Tibial artery (tissue), 4 donors: ENCODE measurements around the gene KRT9.

Experiments
- DNase-seq, 2 donors: peaks; one replicate each; pipeline ENCODE4 v3.0.0-alpha.2; 2019
- H3K27ac ChIP-seq, 2 donors: fragments of 200-600 bp; sonication (generic) in 1 of 2; 1 replicate in 1 of 2; 2 replicates in 1 of 2; pipeline ENCODE4 v1.5.1; 2018 to 2019; ENCODE audit warnings: mild to moderate bottlenecking in 1 of 2
- H3K27me3 ChIP-seq, 2 donors: fragments of 200-600 bp; sonication (generic) in 1 of 2; one replicate each; pipeline versions ENCODE4 v1.5.1 to v1.6.0; 2016 to 2019
- H3K36me3 ChIP-seq, 3 donors: fragments of 200-600 bp; sonication (generic) in 2 of 3; one replicate each; pipeline ENCODE4 v1.5.1; 2016 to 2019; ENCODE audit warnings: mild to moderate bottlenecking in 2 of 3
- H3K4me1 ChIP-seq, 4 donors: fragments of 200-600 bp; sonication (generic) in 2 of 4; 1 replicate in 3 of 4; 2 replicates in 1 of 4; pipeline ENCODE4 v1.5.1; 2016 to 2019
- H3K4me3 ChIP-seq, 2 donors: fragments of 200-600 bp; sonication (generic) in 1 of 2; 1 replicate in 1 of 2; 2 replicates in 1 of 2; pipeline ENCODE4 v1.5.1; 2018 to 2019; ENCODE audit warnings: mild to moderate bottlenecking in 2 of 2
- H3K9me3 ChIP-seq, 3 donors: fragments of 200-600 bp; sonication (generic) in 1 of 3; one replicate each; pipeline ENCODE4 v1.5.1; 2016 to 2019
- intact Hi-C: fragments of 100-400 bp; cut with DNase I; formaldehyde crosslinking; loops from one replicate; pipeline ENCODE4 v1.15.0; 2023; ENCODE audit warnings: low total_unique reads
- TF ChIP-seq, protein P1 (sequence below), 2 experiments: fragments of 200-600 bp in 1 of 2; fragments of 450-650 bp in 1 of 2; IDR thresholded peaks; one replicate each; pipeline ENCODE4 v1.5.1; 2017 to 2019; ENCODE audit warnings: antibody characterized with exemption in 2 of 2, mild to moderate bottlenecking in 1 of 2, moderate library complexity in 1 of 2

The KRT9 gene

GRCh38 chr17:41602524-41602923 is 30.7 kb upstream of the KRT9 start:
- H3K36me3 ChIP-seq: no peaks in the 10 kb centered on the region
- TF ChIP-seq, protein P1, sequence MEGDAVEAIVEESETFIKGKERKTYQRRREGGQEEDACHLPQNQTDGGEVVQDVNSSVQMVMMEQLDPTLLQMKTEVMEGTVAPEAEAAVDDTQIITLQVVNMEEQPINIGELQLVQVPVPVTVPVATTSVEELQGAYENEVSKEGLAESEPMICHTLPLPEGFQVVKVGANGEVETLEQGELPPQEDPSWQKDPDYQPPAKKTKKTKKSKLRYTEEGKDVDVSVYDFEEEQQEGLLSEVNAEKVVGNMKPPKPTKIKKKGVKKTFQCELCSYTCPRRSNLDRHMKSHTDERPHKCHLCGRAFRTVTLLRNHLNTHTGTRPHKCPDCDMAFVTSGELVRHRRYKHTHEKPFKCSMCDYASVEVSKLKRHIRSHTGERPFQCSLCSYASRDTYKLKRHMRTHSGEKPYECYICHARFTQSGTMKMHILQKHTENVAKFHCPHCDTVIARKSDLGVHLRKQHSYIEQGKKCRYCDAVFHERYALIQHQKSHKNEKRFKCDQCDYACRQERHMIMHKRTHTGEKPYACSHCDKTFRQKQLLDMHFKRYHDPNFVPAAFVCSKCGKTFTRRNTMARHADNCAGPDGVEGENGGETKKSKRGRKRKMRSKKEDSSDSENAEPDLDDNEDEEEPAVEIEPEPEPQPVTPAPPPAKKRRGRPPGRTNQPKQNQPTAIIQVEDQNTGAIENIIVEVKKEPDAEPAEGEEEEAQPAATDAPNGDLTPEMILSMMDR (IDR thresholded peaks at IDR 0.05): no peak
- H3K27me3 ChIP-seq: no peaks in the 10 kb centered on the region

DNA sequence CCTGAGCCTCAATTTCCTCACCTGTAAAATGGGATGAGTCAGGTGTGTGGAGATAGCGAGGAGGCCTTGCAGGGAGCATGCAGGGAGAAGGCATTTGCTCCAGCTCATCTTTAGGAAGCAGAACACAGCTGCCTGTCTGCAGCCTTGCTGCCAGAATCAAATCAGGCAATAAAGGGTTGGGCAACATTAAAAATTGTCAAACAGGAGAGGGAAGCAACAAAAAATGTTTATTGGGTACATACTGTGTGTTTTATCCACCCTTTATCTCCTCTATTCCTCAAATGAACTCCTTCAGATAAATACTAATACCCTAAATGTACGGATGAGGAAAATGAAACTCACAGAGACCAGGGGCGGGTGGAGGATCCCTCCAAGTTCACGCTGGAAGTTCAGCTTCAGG is 28.5 kb upstream of the KRT9 start:
- Histone ChIP-seq H3K4me1 (no peaks in the 10 kb centered on the region), H3K4me3 (no peak overlapping the region), H3K36me3 (no peaks in the 10 kb centered on the region), H3K27ac (no peak overlapping the region), H3K27me3 (no peaks in the 10 kb centered on the region), H3K9me3 (no peaks in the 10 kb centered on the region)
- intact Hi-C loops: no loop called here
- TF ChIP-seq, protein P1 (IDR thresholded peaks at IDR 0.05): no peak
- no peak for DNase-seq

More at GRCh38 chr17:41602524-41602923, 30.7 kb upstream of the KRT9 start:
- no peak for DNase-seq
- H3K9me3 ChIP-seq: peaks cover 0 to 17% (median 4%) of the 10 kb centered on the region in 3 donors
- H3K27ac ChIP-seq: no peak overlapping the region
- intact Hi-C loops: no loop called here
- H3K4me1 ChIP-seq: no peaks in the 10 kb centered on the region
- H3K4me3 ChIP-seq: no peak overlapping the region

DNA sequence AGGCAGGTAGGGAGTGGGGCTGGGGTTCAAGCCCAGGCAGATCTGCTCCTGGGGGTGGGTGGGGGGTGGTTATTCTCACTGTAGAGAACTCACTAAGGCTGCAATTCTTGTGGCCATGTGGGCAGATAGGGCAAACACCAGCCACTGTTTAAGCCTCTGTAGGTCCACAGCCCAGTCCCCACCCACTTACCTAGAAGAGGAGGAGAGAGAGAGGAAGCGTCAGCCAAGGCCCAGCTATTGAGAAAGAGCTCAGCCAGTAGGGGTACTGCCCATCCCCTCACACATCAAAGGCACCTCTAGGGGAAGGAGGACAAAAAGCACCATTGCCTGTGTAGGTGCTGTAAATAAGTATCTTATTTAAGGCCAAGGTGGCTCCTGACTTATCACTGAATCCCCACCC is 27.8 kb upstream of the KRT9 start:
- intact Hi-C loops: no loop called here
- H3K9me3 ChIP-seq: no peaks in the 10 kb centered on the region
- H3K27ac ChIP-seq: no peak overlapping the region
- no peaks in the 10 kb centered on the region for H3K36me3 ChIP-seq
- DNase-seq: no peak
- H3K27me3 ChIP-seq: no peaks in the 10 kb centered on the region
- TF ChIP-seq, protein P1 (IDR thresholded peaks at IDR 0.05): no peak
- H3K4me1 ChIP-seq: no peaks in the 10 kb centered on the region
- no peak overlapping the region for H3K4me3 ChIP-seq

GRCh38 chr17:41595585-41595984 is 23.7 kb upstream of the KRT9 start:
- no peak for DNase-seq
- Histone ChIP-seq H3K27me3 (peaks cover 0 to 8% of the 10 kb centered on the region in 2 donors), H3K36me3 (no peaks in the 10 kb centered on the region), H3K4me1 (no peaks in the 10 kb centered on the region), H3K9me3 (no peaks in the 10 kb centered on the region), H3K4me3 (no peak overlapping the region), H3K27ac (no peak overlapping the region)
- TF ChIP-seq, protein P1 (IDR thresholded peaks at IDR 0.05): no peak
- intact Hi-C loops: no loop called here

GRCh38 chr17:41594363-41594915 is 22.6 kb upstream of the KRT9 start:
- Histone ChIP-seq H3K4me1 (peaks cover 0 to under 1% (median under 1%) of the 10 kb centered on the region in 4 donors), H3K4me3 (no peak overlapping the region), H3K9me3 (no peaks in the 10 kb centered on the region), H3K27me3 (peaks cover 0 to 8% of the 10 kb centered on the region in 2 donors), H3K27ac (no peak overlapping the region), H3K36me3 (no peaks in the 10 kb centered on the region)
- intact Hi-C loops: no loop called here
- TF ChIP-seq, protein P1 (IDR thresholded peaks at IDR 0.05): no peak
- DNase-seq: no peak
